Measurements from ENCODE around the gene IL10RA.

The IL10RA gene

DNA sequence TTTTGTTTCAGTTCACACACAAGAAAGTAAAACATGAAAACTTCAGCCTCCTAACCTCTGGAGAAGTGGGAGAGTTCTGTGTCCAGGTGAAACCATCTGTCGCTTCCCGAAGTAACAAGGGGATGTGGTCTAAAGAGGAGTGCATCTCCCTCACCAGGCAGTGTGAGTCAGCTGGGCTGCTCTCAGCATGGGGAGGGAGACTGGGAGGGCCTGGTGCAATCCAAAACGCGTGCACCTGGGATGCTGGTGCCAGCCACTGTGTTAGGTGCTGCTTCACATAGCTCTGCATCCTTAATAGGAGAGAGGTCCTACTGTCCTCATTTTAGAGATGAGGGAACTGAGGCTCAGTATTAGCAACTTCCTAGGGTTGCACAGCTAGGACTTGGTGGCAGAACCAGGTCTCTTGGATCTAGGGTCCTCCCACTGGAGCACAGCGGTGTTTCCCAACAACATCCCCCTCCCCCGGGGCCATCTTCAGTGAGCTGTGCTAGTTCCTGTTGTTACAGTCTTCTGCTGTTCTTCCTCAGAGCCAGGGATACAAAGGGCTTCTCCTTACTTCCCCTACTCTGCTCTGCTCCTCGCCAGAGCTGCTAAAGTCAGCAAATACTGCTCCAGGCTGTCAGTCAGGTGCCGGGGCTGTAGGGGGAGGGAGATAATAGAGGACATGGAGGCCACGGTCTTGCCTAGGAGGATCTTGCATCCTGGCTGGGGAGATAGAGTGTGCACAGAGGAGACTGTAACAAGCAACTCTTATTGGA, 8.0 kb downstream of the IL10RA start:
- DNase-seq: no peak

DNA sequence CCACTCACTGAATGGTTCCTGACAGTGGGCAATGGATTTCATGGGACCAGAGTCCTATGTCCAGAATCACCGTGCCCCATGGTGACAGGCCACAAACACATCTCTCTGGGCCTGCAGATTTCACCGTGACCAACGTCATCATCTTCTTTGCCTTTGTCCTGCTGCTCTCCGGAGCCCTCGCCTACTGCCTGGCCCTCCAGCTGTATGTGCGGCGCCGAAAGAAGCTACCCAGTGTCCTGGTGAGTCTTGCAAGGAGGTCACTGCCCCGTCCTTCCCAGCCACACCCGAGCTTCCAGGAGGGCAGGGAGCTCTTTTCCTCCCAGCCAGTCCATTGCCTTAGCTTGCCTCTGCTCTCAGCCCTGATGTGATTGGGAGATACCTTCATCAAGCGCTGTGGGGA, 9.3 kb downstream of the IL10RA start:
- no peak for DNase-seq

DNA sequence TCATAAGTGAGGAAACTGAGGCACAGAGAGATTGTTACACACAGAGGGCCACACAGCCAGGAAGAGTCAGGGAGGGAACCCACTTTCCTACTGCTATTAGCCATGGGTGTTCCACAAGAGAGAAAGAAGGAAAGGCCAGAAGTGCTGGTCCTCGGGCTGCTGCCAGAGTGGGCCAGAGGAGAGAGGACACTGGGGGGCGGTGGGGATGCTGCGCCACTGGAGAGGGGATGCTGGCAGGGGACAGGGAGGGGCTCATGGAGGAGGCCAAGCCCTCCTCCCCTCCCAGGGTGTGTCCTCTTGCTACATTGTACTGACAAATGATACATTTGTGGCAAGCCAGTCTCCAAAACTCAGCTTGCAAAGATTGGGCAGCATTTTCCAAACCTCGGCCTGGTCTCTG, 9.9 kb downstream of the IL10RA start:
- DNase-seq: no peak

- no peak for DNase-seq
These were observed 11.2 kb downstream of the IL10RA start for GRCh38 chr11:117997406-117997805.

- DNase-seq: no peak
These were observed 11.8 kb downstream of the IL10RA start for GRCh38 chr11:117997823-117998579.

DNA sequence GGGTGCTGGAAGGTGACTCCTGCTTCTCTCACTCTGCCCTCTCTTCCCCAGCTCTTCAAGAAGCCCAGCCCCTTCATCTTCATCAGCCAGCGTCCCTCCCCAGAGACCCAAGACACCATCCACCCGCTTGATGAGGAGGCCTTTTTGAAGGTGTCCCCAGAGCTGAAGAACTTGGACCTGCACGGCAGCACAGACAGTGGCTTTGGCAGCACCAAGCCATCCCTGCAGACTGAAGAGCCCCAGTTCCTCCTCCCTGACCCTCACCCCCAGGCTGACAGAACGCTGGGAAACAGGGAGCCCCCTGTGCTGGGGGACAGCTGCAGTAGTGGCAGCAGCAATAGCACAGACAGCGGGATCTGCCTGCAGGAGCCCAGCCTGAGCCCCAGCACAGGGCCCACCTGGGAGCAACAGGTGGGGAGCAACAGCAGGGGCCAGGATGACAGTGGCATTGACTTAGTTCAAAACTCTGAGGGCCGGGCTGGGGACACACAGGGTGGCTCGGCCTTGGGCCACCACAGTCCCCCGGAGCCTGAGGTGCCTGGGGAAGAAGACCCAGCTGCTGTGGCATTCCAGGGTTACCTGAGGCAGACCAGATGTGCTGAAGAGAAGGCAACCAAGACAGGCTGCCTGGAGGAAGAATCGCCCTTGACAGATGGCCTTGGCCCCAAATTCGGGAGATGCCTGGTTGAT, 12.6 kb downstream of the IL10RA start:
- no peak for DNase-seq

DNA sequence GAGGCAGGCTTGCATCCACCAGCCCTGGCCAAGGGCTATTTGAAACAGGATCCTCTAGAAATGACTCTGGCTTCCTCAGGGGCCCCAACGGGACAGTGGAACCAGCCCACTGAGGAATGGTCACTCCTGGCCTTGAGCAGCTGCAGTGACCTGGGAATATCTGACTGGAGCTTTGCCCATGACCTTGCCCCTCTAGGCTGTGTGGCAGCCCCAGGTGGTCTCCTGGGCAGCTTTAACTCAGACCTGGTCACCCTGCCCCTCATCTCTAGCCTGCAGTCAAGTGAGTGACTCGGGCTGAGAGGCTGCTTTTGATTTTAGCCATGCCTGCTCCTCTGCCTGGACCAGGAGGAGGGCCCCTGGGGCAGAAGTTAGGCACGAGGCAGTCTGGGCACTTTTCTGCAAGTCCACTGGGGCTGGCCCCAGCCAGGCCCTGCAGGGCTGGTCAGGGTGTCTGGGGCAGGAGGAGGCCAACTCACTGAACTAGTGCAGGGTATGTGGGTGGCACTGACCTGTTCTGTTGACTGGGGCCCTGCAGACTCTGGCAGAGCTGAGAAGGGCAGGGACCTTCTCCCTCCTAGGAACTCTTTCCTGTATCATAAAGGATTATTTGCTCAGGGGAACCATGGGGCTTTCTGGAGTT, 13.3 kb downstream of the IL10RA start:
- no peak for DNase-seq

GRCh38 chr11:118000067-118000849, 14.1 kb downstream of the IL10RA start:
- no peak for DNase-seq

DNA sequence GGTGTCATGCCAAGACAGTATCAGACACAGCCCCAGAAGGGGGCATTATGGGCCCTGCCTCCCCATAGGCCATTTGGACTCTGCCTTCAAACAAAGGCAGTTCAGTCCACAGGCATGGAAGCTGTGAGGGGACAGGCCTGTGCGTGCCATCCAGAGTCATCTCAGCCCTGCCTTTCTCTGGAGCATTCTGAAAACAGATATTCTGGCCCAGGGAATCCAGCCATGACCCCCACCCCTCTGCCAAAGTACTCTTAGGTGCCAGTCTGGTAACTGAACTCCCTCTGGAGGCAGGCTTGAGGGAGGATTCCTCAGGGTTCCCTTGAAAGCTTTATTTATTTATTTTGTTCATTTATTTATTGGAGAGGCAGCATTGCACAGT, 14.6 kb downstream of the IL10RA start:
- no peak for DNase-seq

DNA sequence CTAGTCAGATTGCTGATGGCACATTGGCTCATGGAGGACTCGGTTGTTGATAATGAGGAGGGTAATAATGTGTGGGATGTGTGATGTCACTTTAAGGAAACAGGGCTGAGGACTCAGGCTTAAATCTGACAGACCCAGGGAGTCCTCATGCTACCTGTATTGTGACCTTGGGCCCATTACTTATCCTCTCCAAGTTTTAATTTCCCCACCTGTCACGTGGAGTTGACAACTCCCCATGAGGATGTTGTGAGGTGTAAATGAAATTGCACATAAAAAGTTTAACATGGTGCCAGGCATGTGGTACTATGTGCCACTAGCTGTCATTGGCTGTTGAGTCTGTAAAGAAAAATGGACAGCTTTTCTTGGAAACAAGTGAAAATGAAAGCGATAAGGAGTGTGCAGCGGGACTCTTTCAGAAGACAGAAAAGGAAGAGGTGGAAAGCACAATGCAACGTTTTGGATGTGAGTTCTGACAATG, 15.3 kb downstream of the IL10RA start:
- peak; percentile 63 for DNase-seq

- peak; percentile 56 for DNase-seq
These were observed 15.9 kb downstream of the IL10RA start for GRCh38 chr11:118002010-118002540.

GRCh38 chr11:118002541-118003423, 16.6 kb downstream of the IL10RA start:
- DNase-seq: peak; percentile 56

DNA sequence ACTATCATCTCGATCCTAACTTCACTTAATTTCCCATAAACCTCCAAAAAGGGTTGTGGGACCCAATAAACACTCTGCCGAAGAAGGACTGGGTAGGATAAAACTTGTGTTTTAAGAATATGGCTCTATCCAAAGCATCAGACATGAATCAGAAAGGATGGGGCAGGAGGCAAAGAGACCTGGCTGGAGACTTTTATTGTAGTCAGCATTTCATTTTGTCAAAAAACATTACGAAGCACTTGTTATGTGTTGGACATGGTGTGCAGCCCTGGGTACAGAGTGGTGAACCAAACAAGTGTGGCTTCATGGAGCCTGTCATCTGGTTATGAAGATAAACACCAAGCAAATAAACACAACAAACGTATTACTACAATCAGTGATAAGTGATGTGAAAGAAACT, 17.3 kb downstream of the IL10RA start:
- no peak for DNase-seq

DNA sequence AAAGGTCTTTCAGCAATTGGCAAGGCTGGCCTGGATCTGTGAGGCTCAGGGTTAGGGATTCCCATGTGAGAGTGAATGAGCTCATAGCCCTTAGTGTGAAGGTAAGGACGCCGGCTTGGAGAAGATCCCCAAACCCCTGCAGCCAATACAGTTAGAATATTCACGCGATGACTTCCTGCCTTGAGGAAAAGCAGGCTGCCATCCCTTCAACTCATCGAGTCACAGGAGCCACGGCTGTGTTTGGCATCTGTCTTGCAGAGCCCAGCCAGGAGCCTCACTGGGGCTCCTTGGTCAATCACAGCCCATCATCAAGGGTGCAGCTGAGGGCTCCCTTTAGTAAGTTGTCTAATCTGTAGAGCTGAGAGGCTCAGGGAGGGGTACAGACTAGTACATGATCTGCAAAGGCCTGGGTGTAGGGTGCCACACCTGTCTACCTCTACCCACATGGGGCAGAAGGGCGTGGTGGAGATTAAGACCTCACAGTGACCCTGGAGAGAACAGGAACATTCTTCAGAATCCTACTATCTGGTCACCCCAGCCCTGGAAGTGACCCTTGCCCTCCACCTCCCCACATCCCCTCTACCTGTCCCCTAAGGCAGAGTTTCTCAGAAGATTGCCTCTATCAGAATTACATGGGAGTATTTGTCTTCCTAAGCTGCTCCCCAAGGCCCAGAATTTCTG, 18.5 kb downstream of the IL10RA start:
- DNase-seq: no peak

- no peak for DNase-seq
These were observed 19.3 kb downstream of the IL10RA start for GRCh38 chr11:118005224-118006152.

DNA sequence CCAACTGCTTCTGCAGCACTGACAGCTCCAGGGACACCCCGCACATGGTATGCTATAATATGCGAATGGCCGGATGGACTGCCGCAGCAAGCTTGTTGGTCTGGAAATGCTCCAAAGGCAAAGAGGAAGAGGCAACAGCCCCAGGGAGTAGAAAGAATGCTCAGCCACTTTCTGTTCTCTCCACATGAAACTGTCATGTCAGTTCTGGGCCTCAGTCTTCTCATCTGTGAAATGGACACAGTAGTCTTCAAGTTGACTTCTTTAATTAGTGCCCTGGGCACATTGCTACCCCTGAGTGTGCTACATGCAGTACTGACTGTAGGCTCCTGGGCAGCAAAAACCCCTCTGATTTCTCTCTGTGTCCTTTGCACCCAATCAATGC, 19.9 kb downstream of the IL10RA start:
- DNase-seq: no peak

- DNase-seq: no peak
These were observed 20.8 kb downstream of the IL10RA start for GRCh38 chr11:118007040-118007439.

GRCh38 chr11:118007563-118008270, 21.5 kb downstream of the IL10RA start:
- DNase-seq: peak; percentile 70
